HG02840 (cell line): Measurements from ENCODE around the gene PLEKHO1.
"Not testable (repeated sequence)": the region's sequence is repeated elsewhere in the genome, so short reads cannot be mapped to it uniquely, and the experiment has no call there.

ENCODE experiments used
- ATAC-seq: cut with Tn5 transposase; IDR thresholded peaks from one replicate; pipeline ENCODE4 v1.9.1; 2021; ENCODE audit warnings: mild to moderate bottlenecking, moderate library complexity, moderate number of reproducible peaks; ENCODE audit not compliant: unreplicated experiment, low FRiP score

Gene PLEKHO1

GRCh38 chr1:150165622-150166612, 16.2 kb downstream of the PLEKHO1 start:
- no peak for ATAC-seq

GRCh38 chr1:150168960-150169601, 19.4 kb downstream of the PLEKHO1 start:
- ATAC-seq: no peak

GRCh38 chr1:150171801-150172200, 22.1 kb downstream of the PLEKHO1 start:
- no peak for ATAC-seq

- ATAC-seq: no peak
These were observed 23.4 kb downstream of the PLEKHO1 start for GRCh38 chr1:150173141-150173585.

GRCh38 chr1:150176593-150176992, 26.9 kb downstream of the PLEKHO1 start:
- ATAC-seq: no peak

GRCh38 chr1:150178548-150178947, 28.8 kb downstream of the PLEKHO1 start:
- ATAC-seq: no peak

- no peak for ATAC-seq
These were observed 30.2 kb downstream of the PLEKHO1 start for GRCh38 chr1:150179867-150180266.

GRCh38 chr1:150180474-150180873, 30.8 kb downstream of the PLEKHO1 start:
- ATAC-seq: no peak

- ATAC-seq: no peak
These were observed 32.5 kb downstream of the PLEKHO1 start for GRCh38 chr1:150182247-150182646.

GRCh38 chr1:150183061-150183460, 33.3 kb downstream of the PLEKHO1 start:
- ATAC-seq: no peak

- ATAC-seq: no peak
These were observed 35.8 kb downstream of the PLEKHO1 start for GRCh38 chr1:150185481-150185880.

GRCh38 chr1:150186438-150186788, 36.7 kb downstream of the PLEKHO1 start:
- ATAC-seq: not testable (repeated sequence)

- ATAC-seq: no peak
These were observed 37.3 kb downstream of the PLEKHO1 start for GRCh38 chr1:150186789-150187559.

GRCh38 chr1:150187560-150187931, 37.8 kb downstream of the PLEKHO1 start:
- no peak for ATAC-seq

- ATAC-seq: no peak
These were observed 42.3 kb downstream of the PLEKHO1 start for GRCh38 chr1:150192012-150192411.

- ATAC-seq: no peak
These were observed 44.8 kb downstream of the PLEKHO1 start for GRCh38 chr1:150194381-150195031.

GRCh38 chr1:150196417-150196816, 46.7 kb downstream of the PLEKHO1 start:
- no peak for ATAC-seq

- ATAC-seq: no peak
These were observed 57.7 kb downstream of the PLEKHO1 start for GRCh38 chr1:150207281-150207971.

- not testable (repeated sequence) for ATAC-seq
These were observed 58.7 kb downstream of the PLEKHO1 start for GRCh38 chr1:150208460-150208859.
